OCI-LY3 (cell line): ENCODE results near the gene ARRDC2.

ENCODE experiments used
- CTCF ChIP-seq: fragments of 200-600, 300-600 bp; sonication (generic); IDR thresholded peaks from 2 replicates; pipeline ENCODE4 v1.5.1; 2014; ENCODE audit warnings: antibody characterized with exemption, low read length, low read depth
- EZH2phosphoT487 ChIP-seq: fragments of 200-600 bp; shearing (Covaris generic); IDR thresholded peaks from 2 replicates; pipeline ENCODE4 v1.6.1; 2018; ENCODE audit warnings: antibody characterized with exemption, mixed run types, low read depth

DNA sequence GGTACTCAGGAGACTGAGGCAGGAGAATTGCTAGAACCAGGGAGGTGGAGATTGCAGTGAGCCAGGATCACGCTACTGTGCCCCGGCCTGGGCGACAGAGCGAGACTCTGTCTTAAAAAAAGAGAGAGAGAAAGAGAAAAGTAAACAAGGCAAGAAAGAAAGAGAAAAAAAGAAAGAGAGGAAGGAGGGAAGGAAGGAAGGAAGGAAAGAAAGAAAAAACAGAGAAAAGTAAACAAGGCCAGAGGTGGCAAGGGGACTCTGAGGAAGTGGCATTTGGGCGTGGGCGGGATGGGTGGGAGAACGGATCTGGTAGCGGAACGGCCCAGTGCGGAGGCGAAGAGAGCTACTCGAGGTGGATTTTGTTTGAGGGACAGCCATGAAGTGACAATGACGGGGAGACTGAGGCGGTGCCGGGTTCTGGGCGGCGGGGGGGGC lies 7.5 kb upstream of the ARRDC2 start:
- TF ChIP-seq CTCF: no peak
- no peak for TF ChIP-seq EZH2phosphoT487
